ENCODE measurements around the gene DYNLT5.

Gene DYNLT5

DNA sequence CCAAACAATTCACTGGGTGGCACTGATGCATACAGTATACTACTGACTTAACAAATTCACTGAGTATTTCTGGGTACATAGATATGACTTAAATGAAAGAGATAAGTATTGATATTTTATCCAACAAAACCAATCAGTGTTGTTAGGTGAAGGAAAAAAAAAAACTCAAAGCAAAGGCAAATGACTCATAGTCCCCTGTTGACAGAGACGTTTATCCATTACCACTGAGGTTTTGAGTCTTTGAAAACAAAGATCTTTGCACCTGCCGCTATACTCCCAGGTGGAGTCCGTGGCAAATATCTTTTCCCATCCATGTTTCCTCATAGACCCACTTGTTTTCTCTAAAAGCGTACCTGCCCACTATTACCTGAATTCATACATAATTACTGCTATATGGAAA is 18.4 kb downstream of the DYNLT5 start:
- H3K27me3 ChIP-seq (replicated peaks; ENCODE audit: control insufficient read depth, insufficient read depth, low read length), result no peaks in the 10 kb centered on the region
- no peak overlapping the region for H3K4me3 ChIP-seq (replicated peaks; ENCODE audit: low read depth, low read length)
- TF ChIP-seq, protein P1, sequence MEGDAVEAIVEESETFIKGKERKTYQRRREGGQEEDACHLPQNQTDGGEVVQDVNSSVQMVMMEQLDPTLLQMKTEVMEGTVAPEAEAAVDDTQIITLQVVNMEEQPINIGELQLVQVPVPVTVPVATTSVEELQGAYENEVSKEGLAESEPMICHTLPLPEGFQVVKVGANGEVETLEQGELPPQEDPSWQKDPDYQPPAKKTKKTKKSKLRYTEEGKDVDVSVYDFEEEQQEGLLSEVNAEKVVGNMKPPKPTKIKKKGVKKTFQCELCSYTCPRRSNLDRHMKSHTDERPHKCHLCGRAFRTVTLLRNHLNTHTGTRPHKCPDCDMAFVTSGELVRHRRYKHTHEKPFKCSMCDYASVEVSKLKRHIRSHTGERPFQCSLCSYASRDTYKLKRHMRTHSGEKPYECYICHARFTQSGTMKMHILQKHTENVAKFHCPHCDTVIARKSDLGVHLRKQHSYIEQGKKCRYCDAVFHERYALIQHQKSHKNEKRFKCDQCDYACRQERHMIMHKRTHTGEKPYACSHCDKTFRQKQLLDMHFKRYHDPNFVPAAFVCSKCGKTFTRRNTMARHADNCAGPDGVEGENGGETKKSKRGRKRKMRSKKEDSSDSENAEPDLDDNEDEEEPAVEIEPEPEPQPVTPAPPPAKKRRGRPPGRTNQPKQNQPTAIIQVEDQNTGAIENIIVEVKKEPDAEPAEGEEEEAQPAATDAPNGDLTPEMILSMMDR (IDR thresholded peaks at IDR 0.05; ENCODE audit: insufficient read depth, low read length, poor library complexity, severe bottlenecking), result no peak
- H3K36me3 ChIP-seq (ENCODE audit: control insufficient read depth, insufficient read depth, low read length), result no peaks in the 10 kb centered on the region
- no peak for DNase-seq (ENCODE audit: extremely low read depth, insufficient read length)

DNA sequence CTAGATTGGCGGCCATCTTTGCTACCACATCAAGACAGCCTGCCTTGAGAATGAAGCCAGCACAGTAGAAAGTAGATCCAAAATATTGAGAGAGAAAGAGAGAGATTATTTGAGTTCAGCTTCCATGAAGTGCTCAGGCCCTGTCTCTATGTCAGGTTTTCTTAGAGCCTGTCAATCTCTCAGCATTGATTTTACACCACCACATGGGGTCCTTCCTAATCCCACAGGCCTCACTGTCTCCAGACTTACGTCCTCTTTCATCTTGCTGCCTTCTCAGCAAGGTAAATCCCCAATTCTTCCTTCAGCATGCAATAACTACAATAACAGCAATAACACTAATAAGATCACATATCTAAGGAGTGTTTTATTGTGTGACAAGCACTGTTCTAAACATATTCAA is 21.0 kb downstream of the DYNLT5 start:
- TF ChIP-seq, protein P1 (IDR thresholded peaks at IDR 0.05; ENCODE audit: insufficient read depth, low read length, poor library complexity, severe bottlenecking), result no peak
- Histone ChIP-seq H3K4me3 (replicated peaks; ENCODE audit: low read depth, low read length) (no peak overlapping the region), H3K27me3 (replicated peaks; ENCODE audit: control insufficient read depth, insufficient read depth, low read length) (no peaks in the 10 kb centered on the region), H3K36me3 (ENCODE audit: control insufficient read depth, insufficient read depth, low read length) (no peaks in the 10 kb centered on the region)
- no peak for DNase-seq (ENCODE audit: extremely low read depth, insufficient read length)

GRCh38 chr1:66774438-66774837 is 22.2 kb downstream of the DYNLT5 start:
- H3K27me3 ChIP-seq (replicated peaks; ENCODE audit: control insufficient read depth, insufficient read depth, low read length), result no peaks in the 10 kb centered on the region
- no peaks in the 10 kb centered on the region for H3K36me3 ChIP-seq (ENCODE audit: control insufficient read depth, insufficient read depth, low read length)
- no peak overlapping the region for H3K4me3 ChIP-seq (replicated peaks; ENCODE audit: low read depth, low read length)
- TF ChIP-seq, protein P1 (IDR thresholded peaks at IDR 0.05; ENCODE audit: insufficient read depth, low read length, poor library complexity, severe bottlenecking), result no peak
- no peak for DNase-seq (ENCODE audit: extremely low read depth, insufficient read length)

DNA sequence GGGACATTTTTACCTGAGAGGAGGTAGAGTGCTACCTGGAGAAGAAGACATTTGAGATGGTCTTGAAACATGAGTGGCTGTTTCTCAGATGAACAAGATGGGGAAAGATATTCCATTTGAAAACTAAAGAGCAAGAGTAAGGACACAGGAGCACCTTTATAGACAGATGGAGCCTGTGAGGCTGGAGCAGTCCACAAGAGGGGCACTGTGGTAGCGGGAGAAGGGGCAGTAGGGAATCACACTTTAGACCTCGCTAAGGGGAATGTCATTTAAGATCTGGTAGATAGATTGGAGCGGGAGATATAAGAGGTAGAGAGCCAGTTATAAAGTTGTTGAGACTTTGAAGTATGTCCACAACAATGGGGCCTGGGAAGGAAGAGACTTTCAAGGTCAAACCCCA is 23.4 kb downstream of the DYNLT5 start:
- no peak for DNase-seq (ENCODE audit: extremely low read depth, insufficient read length)
- TF ChIP-seq, protein P1 (IDR thresholded peaks at IDR 0.05; ENCODE audit: insufficient read depth, low read length, poor library complexity, severe bottlenecking), result no peak
- H3K27me3 ChIP-seq (replicated peaks; ENCODE audit: control insufficient read depth, insufficient read depth, low read length), result no peaks in the 10 kb centered on the region
- H3K4me3 ChIP-seq (replicated peaks; ENCODE audit: low read depth, low read length), result no peak overlapping the region
- H3K36me3 ChIP-seq (ENCODE audit: control insufficient read depth, insufficient read depth, low read length), result no peaks in the 10 kb centered on the region

DNA sequence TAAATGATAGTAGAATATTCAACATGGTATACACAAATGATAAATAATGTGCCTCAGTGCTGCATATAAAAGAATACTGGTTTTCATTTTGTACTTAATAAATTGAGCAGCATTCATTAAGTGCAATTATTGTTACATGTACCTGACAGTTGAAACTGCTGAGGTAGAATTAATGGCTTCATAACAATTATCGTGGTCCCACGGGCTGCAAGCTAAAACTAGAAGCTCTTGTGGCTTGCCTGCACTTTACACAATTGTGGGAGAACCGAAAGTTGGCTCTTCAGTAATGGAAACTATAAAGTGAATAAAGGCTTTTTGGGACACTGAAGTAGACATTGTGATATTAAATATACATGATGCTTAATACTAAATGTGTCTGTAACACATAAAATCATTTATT is 25.6 kb downstream of the DYNLT5 start:
- no peaks in the 10 kb centered on the region for H3K27me3 ChIP-seq (replicated peaks; ENCODE audit: control insufficient read depth, insufficient read depth, low read length)
- TF ChIP-seq, protein P1 (IDR thresholded peaks at IDR 0.05; ENCODE audit: insufficient read depth, low read length, poor library complexity, severe bottlenecking), result no peak
- H3K4me3 ChIP-seq (replicated peaks; ENCODE audit: low read depth, low read length), result no peak overlapping the region
- H3K36me3 ChIP-seq (ENCODE audit: control insufficient read depth, insufficient read depth, low read length), result no peaks in the 10 kb centered on the region
- DNase-seq (ENCODE audit: extremely low read depth, insufficient read length), result no peak

DNA sequence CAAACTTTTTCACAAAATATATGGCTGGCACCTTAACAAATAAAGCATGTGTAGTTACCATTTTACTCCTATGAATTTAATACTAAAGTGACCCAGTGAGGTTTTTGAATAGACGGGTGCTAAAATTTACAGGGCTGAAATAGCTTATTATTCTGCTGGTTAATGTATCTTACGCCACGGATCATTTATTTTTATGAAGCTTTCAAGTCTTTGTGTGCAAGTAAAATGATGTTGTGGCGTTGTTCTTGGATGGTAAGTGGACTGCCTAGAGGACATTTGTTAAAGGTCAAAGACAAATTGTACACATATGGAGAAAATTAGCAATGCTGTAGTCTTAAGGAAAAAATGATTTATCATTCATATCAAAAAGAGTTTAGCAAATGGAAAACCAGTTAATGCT is 26.0 kb downstream of the DYNLT5 start:
- DNase-seq (ENCODE audit: extremely low read depth, insufficient read length), result no peak
- H3K27me3 ChIP-seq (replicated peaks; ENCODE audit: control insufficient read depth, insufficient read depth, low read length), result no peaks in the 10 kb centered on the region
- TF ChIP-seq, protein P1 (IDR thresholded peaks at IDR 0.05; ENCODE audit: insufficient read depth, low read length, poor library complexity, severe bottlenecking), result no peak
- no peak overlapping the region for H3K4me3 ChIP-seq (replicated peaks; ENCODE audit: low read depth, low read length)
- no peaks in the 10 kb centered on the region for H3K36me3 ChIP-seq (ENCODE audit: control insufficient read depth, insufficient read depth, low read length)

Data from GM06990 (cell line).